GM12875 (cell line): Measurements from ENCODE around the gene HECW1.

Experiments used
- H3K4me3 ChIP-seq: one replicate; pipeline ENCODE4 v1.5.1; 2011; ENCODE audit warnings: low read depth, low read length, control low read depth
- CTCF ChIP-seq: IDR thresholded peaks from 2 replicates; pipeline ENCODE4 v1.5.1; 2011; ENCODE audit warnings: low read depth, mild to moderate bottlenecking, control low read depth, inconsistent platforms, low read length, moderate library complexity, borderline replicate concordance; ENCODE audit not compliant: insufficient read depth

Gene HECW1

GRCh38 chr7:43307522-43307921, 195.1 kb downstream of the HECW1 start:
- TF ChIP-seq CTCF, result no peak
- H3K4me3 ChIP-seq, result no peak overlapping the region

- TF ChIP-seq CTCF, result no peak
Observed at GRCh38 chr7:43308913-43309705, 196.7 kb downstream of the HECW1 start.

GRCh38 chr7:43309706-43310022, 197.2 kb downstream of the HECW1 start:
- H3K4me3 ChIP-seq, result no peak overlapping the region
- TF ChIP-seq CTCF, result no peak

More at GRCh38 chr7:43308913-43309705, 196.7 kb downstream of the HECW1 start:
- H3K4me3 ChIP-seq, result no peak overlapping the region

GRCh38 chr7:43311052-43311451, 198.6 kb downstream of the HECW1 start:
- TF ChIP-seq CTCF, result no peak
- H3K4me3 ChIP-seq, result no peak overlapping the region

GRCh38 chr7:43311694-43312093, 199.2 kb downstream of the HECW1 start:
- no peak overlapping the region for H3K4me3 ChIP-seq
- no peak for TF ChIP-seq CTCF

- no peak for TF ChIP-seq CTCF
Observed at GRCh38 chr7:43313628-43314378, 201.4 kb downstream of the HECW1 start.

GRCh38 chr7:43314379-43315158, 202.1 kb downstream of the HECW1 start:
- no peak overlapping the region for H3K4me3 ChIP-seq
- TF ChIP-seq CTCF, result no peak

More at GRCh38 chr7:43313628-43314378, 201.4 kb downstream of the HECW1 start:
- H3K4me3 ChIP-seq, result no peak overlapping the region
